H1 (cell line): ENCODE measurements around the gene IPO11. TPM values are rescaled to one million over a fixed set of nuclear protein-coding genes. Genes with fewer than 3 reads are reported as not detected.

ENCODE experiments used
- CTCF ChIA-PET: fragments of 300-600 bp; sonication (Branson Sonifier 250); formaldehyde crosslinking; loops from one replicate; lab custom pipeline; 2021; ENCODE audit not compliant: partially characterized antibody; lab: Charles Lee
- POLR2A ChIA-PET: fragments of 300-600 bp; sonication (Branson Sonifier 250); formaldehyde crosslinking; loops from one replicate; lab custom pipeline; 2021; ENCODE audit warnings: inconsistent platforms; ENCODE audit not compliant: partially characterized antibody; lab: Charles Lee
- DNase-seq, 2 experiments: peaks; one replicate each; pipeline versions ENCODE4 v3.0.0 to v3.0.0-alpha.2; 2010 to 2022; ENCODE audit warnings: low spot score in 2 of 2, low read depth in 1 of 2, mixed read lengths in 1 of 2
- FAIRE-seq: peaks from 2 replicates; lab custom pipeline; 2011; peaks lifted over from hg19 to GRCh38; lab: Jason Lieb, UNC
- H2AFZ ChIP-seq: 2 replicates; pipeline ENCODE4 v1.8.1; 2012; ENCODE audit warnings: low read length, inconsistent platforms
- H2AK5ac ChIP-seq: 2 replicates; pipeline ENCODE4 v1.6.1; 2013; ENCODE audit warnings: low read depth, low read length
- H2BK120ac ChIP-seq: replicated peaks from 2 replicates; pipeline ENCODE3; 2013; ENCODE audit warnings: low read depth, low read length, inconsistent platforms
- H2BK12ac ChIP-seq: 2 replicates; pipeline ENCODE4 v1.6.1; 2013; ENCODE audit warnings: low read depth, low read length
- H2BK15ac ChIP-seq: 2 replicates; pipeline ENCODE4 v1.6.1; 2013; ENCODE audit warnings: low read length
- H2BK20ac ChIP-seq: 2 replicates; pipeline ENCODE4 v1.6.1; 2013; ENCODE audit warnings: low read length
- H2BK5ac ChIP-seq: 2 replicates; pipeline ENCODE4 v1.6.1; 2013; ENCODE audit warnings: low read depth, low read length
- H3K14ac ChIP-seq: 2 replicates; pipeline ENCODE4 v1.6.1; 2013; ENCODE audit warnings: inconsistent platforms; ENCODE audit not compliant: insufficient read length
- H3K18ac ChIP-seq: 2 replicates; pipeline ENCODE4 v1.6.1; 2013; ENCODE audit warnings: low read length; ENCODE audit errors: extremely low read depth
- H3K23ac ChIP-seq: 2 replicates; pipeline ENCODE4 v1.6.1; 2013; ENCODE audit warnings: inconsistent platforms; ENCODE audit not compliant: insufficient read length
- H3K23me2 ChIP-seq: 2 replicates; pipeline ENCODE4 v1.6.1; 2013; ENCODE audit warnings: low read depth, low read length
- H3K27ac ChIP-seq: 2 replicates; pipeline ENCODE4 v1.6.1; 2011; ENCODE audit warnings: low read depth, low read length, inconsistent platforms
- H3K27me3 ChIP-seq, 4 experiments: replicated peaks in 1 of 4; 1 replicate in 1 of 4; 2 replicates in 3 of 4; pipeline versions ENCODE4 v1.6.1 to v1.8.1; 2011 to 2013; ENCODE audit warnings: low read length in 3 of 4, mild to moderate bottlenecking in 3 of 4, inconsistent platforms in 2 of 4, mixed read lengths in 2 of 4, moderate library complexity in 1 of 4; ENCODE audit not compliant: control insufficient read depth in 3 of 4, insufficient read depth in 3 of 4; ENCODE audit errors: extremely low read depth in 1 of 4
- H3K36me3 ChIP-seq, 4 experiments: 2 replicates each; pipeline versions ENCODE4 v1.6.1 to v1.8.1; 2011 to 2013; ENCODE audit warnings: mild to moderate bottlenecking in 4 of 4, low read length in 3 of 4, moderate library complexity in 2 of 4, control low read depth in 1 of 4, inconsistent platforms in 1 of 4; ENCODE audit not compliant: insufficient read depth in 4 of 4, control insufficient read depth in 2 of 4
- H3K4ac ChIP-seq: replicated peaks from 2 replicates; pipeline ENCODE3; 2013; ENCODE audit warnings: low read length, low read depth, mixed read lengths, inconsistent platforms; ENCODE audit not compliant: insufficient read length
- H3K4me1 ChIP-seq, 4 experiments: replicated peaks in 1 of 4; 1 replicate in 1 of 4; 2 replicates in 3 of 4; pipeline versions ENCODE4 v1.6.1 to v1.8.1; 2011 to 2013; ENCODE audit warnings: low read length in 3 of 4, inconsistent platforms in 2 of 4, mixed read lengths in 1 of 4; ENCODE audit not compliant: insufficient read depth in 4 of 4, control insufficient read depth in 3 of 4
- H3K4me2 ChIP-seq, 2 experiments: 2 replicates each; pipeline versions ENCODE4 v1.6.1 to v1.8.1; 2011 to 2013; ENCODE audit warnings: low read depth in 2 of 2, low read length in 2 of 2, control low read depth in 1 of 2, inconsistent platforms in 1 of 2, mild to moderate bottlenecking in 1 of 2; ENCODE audit not compliant: insufficient read depth in 1 of 2
- H3K4me3 ChIP-seq, 4 experiments: fragments of 200-600, 300-600 bp in 1 of 4; sonication (generic), shearing (Covaris generic), sonication (Bioruptor Twin) in 1 of 4; 2 replicates each; pipeline versions ENCODE4 v1.5.1 to v1.8.1; 2011 to 2016; ENCODE audit warnings: low read length in 4 of 4, low read depth in 3 of 4, control low read depth in 2 of 4, inconsistent platforms in 2 of 4, mild to moderate bottlenecking in 2 of 4, mixed read lengths in 1 of 4, moderate library complexity in 1 of 4; ENCODE audit not compliant: insufficient read depth in 2 of 4; ENCODE audit errors: extremely low read depth in 1 of 4
- H3K56ac ChIP-seq: replicated peaks from 2 replicates; pipeline ENCODE3; 2013; ENCODE audit warnings: low read depth, mild to moderate bottlenecking, mixed read lengths, low read length, inconsistent platforms; ENCODE audit not compliant: insufficient read length
- H3K79me1 ChIP-seq: 2 replicates; pipeline ENCODE4 v1.6.1; 2013; ENCODE audit warnings: low read depth, low read length, control low read depth
- H3K79me2 ChIP-seq, 2 experiments: 2 replicates each; pipeline versions ENCODE4 v1.6.1 to v1.8.1; 2012 to 2013; ENCODE audit warnings: low read length in 2 of 2, mild to moderate bottlenecking in 2 of 2, inconsistent platforms in 1 of 2; ENCODE audit not compliant: insufficient read depth in 2 of 2, control insufficient read depth in 1 of 2
- H3K9ac ChIP-seq, 4 experiments: replicated peaks in 1 of 4; 1 replicate in 1 of 4; 2 replicates in 3 of 4; pipeline versions ENCODE4 v1.6.1 to v1.8.1; 2011 to 2013; ENCODE audit warnings: low read depth in 3 of 4, low read length in 3 of 4, control low read depth in 2 of 4, mild to moderate bottlenecking in 2 of 4, moderate library complexity in 2 of 4, inconsistent platforms in 1 of 4; ENCODE audit errors: extremely low read depth in 1 of 4
- H3K9me3 ChIP-seq, 2 experiments: 2 replicates each; pipeline versions ENCODE4 v1.6.1 to v1.8.1; 2012 to 2013; ENCODE audit warnings: mild to moderate bottlenecking in 2 of 2, moderate library complexity in 2 of 2, control low read depth in 1 of 2, inconsistent platforms in 1 of 2, low read depth in 1 of 2, low read length in 1 of 2, mixed read lengths in 1 of 2; ENCODE audit not compliant: insufficient read depth in 2 of 2
- H4K20me1 ChIP-seq, 2 experiments: replicated peaks in 1 of 2; 2 replicates each; pipeline versions ENCODE3 to v1.8.1; 2011 to 2013; ENCODE audit warnings: inconsistent platforms in 2 of 2, low read length in 2 of 2, mild to moderate bottlenecking in 1 of 2; ENCODE audit not compliant: insufficient read depth in 2 of 2, control insufficient read depth in 1 of 2
- H4K5ac ChIP-seq: 2 replicates; pipeline ENCODE4 v1.6.1; 2013; ENCODE audit warnings: low read length, low read depth, mixed read lengths, inconsistent platforms; ENCODE audit not compliant: insufficient read length
- H4K8ac ChIP-seq: 2 replicates; pipeline ENCODE4 v1.8.0; 2013; ENCODE audit warnings: mild to moderate bottlenecking, moderate library complexity, low read length, inconsistent platforms; ENCODE audit not compliant: insufficient read depth; ENCODE audit errors: extremely low read depth
- H4K91ac ChIP-seq: replicated peaks from 2 replicates; pipeline ENCODE3; 2013; ENCODE audit warnings: low read length, mixed read lengths, inconsistent platforms; ENCODE audit not compliant: insufficient read length
- ASH2L ChIP-seq: fragments of 200-600, 300-600 bp; sonication (generic); IDR thresholded peaks from one replicate; pipeline ENCODE4 v1.7.1; 2017; ENCODE audit warnings: low read length
- CBX5 ChIP-seq: fragments of 300-800, 300-1000 bp; sonication (generic); IDR thresholded peaks from 2 replicates; pipeline ENCODE4 v1.7.1; 2016; ENCODE audit warnings: antibody characterized with exemption, low read length, low read depth
- CHD2 ChIP-seq: IDR thresholded peaks from 2 replicates; pipeline ENCODE4 v1.6.1; 2012; ENCODE audit warnings: low read length, improper control_type of control experiment
- CTBP2 ChIP-seq: IDR thresholded peaks from 2 replicates; pipeline ENCODE4 v1.7.0; 2011; ENCODE audit warnings: borderline replicate concordance, mild to moderate bottlenecking, moderate library complexity, mixed read lengths, low read length; ENCODE audit not compliant: insufficient read depth, insufficient read length
- RNF2 ChIP-seq: fragments of 200-900, 300-1000 bp; sonication (generic); IDR thresholded peaks from 2 replicates; pipeline ENCODE4 v1.7.1; 2016; ENCODE audit warnings: borderline replicate concordance, low read depth, mild to moderate bottlenecking, antibody characterized with exemption, low read length; ENCODE audit not compliant: poor library complexity, severe bottlenecking; ENCODE audit errors: missing control alignments
- SP1 ChIP-seq: IDR thresholded peaks from 2 replicates; pipeline ENCODE4 v1.6.1; 2011; ENCODE audit warnings: low read depth, low read length
- TAF7 ChIP-seq: optimal IDR thresholded peaks from 2 replicates; pipeline ENCODE3; 2011; ENCODE audit warnings: low read depth, mild to moderate bottlenecking, inconsistent platforms, low read length, moderate library complexity, borderline replicate concordance
- WGBS, 2 experiments: shearing (Covaris generic) in 1 of 2; methylation state at CpG; one replicate each; pipeline versions ENCODE4 v1.1.6 to v1.1.7; 2013 to 2015; ENCODE audit warnings: low lambda C conversion rate in 2 of 2, mixed read lengths in 2 of 2, inconsistent platforms in 1 of 2, low coverage in 1 of 2, missing lambda C conversion rate in 1 of 2; ENCODE audit not compliant: insufficient replicate concordance in 2 of 2, insufficient coverage in 1 of 2, insufficient read length in 1 of 2; ENCODE audit errors: extremely low coverage in 1 of 2, missing lambda C conversion rate in 1 of 2; 5-methylcytosine and 5-hydroxymethylcytosine counted together
- polyA plus RNA-seq, 7 experiments: library from polyadenylated mRNA; depleted of rRNA in 3 of 7; stranded (reverse) in 5 of 7; unstranded in 2 of 7; fragments of >200 nt in 5 of 7; fragments of 200-250 nt in 2 of 7; gene quantifications; 1 replicate in 5 of 7; 2 replicates in 1 of 7; 4 replicates in 1 of 7; pipeline versions ENCODE4 v1.2.1 to v1.2.3, GENCODE V29; 2011 to 2013; ENCODE audit warnings: missing spikeins in 2 of 7, mixed read lengths in 2 of 7
- total RNA-seq: library from RNA; stranded (reverse); fragmentation: NEBNext Ultra II Directional; extraction: Animal tissue kit (Norgen Biotek cat#: 25700); gene quantifications from 2 replicates; pipeline ENCODE4 v1.2.1, GENCODE V29; 2021

The IPO11 gene
- total and polyA plus RNA-seq, 2 of the 8 experiments (the other 6 are each of a cell fraction or from before 2014, with no cell fraction given): 23.6 to 64.4 TPM

- CTCF ChIA-PET: interaction anchor here (0.7 to 1.5 kb wide), 3 partner anchors 10 to 650 kb away, joined by 3 to 4 read pairs (median 3); no protein-coding TSS in a partner anchor
- no peaks in the 10 kb centered on the region for H3K4me1 ChIP-seq
- TF ChIP-seq CBX5: no peak
- TF ChIP-seq RNF2: no peak
- no peak for TF ChIP-seq ASH2L
- TF ChIP-seq SP1: no peak
- no peak for TF ChIP-seq CTBP2
- no peak for TF ChIP-seq CHD2
- TF ChIP-seq TAF7: no peak
- no peak within 1 kb of the TSS for H3K23ac ChIP-seq
- no peak within 1 kb of the TSS for H2BK5ac ChIP-seq
- no peak within 1 kb of the TSS for H2BK15ac ChIP-seq
- H3K36me3 ChIP-seq: no peaks in the 10 kb centered on the region
- no peaks in the 10 kb centered on the region for H3K27me3 ChIP-seq
- DNase-seq: no peak
- H3K27ac ChIP-seq: no peak within 1 kb of the TSS
- H4K20me1 ChIP-seq: peaks cover 0 to 1% of the 10 kb centered on the region in 2 experiments
- no peaks in the 10 kb centered on the region for H3K79me1 ChIP-seq
- H2AFZ ChIP-seq: no peak within 1 kb of the TSS
- H3K14ac ChIP-seq: no peak within 1 kb of the TSS
- no peak within 1 kb of the TSS for H4K91ac ChIP-seq
- no peak within 1 kb of the TSS for H4K8ac ChIP-seq
- H3K23me2 ChIP-seq: no peaks in the 10 kb centered on the region
- 69% methylated on average over 4 of the region's 4 CpGs; no CpG with 5 or more reads in 1 of the 2 experiments for WGBS, 2 experiments
- no peak within 1 kb of the TSS for H3K18ac ChIP-seq
- no peak within 1 kb of the TSS for H2BK12ac ChIP-seq
- H3K4me2 ChIP-seq: no peak within 1 kb of the TSS
- FAIRE-seq: peak; percentile 13
- no peak within 1 kb of the TSS for H3K4ac ChIP-seq
- H3K79me2 ChIP-seq: no peaks in the 10 kb centered on the region
- H4K5ac ChIP-seq: no peak within 1 kb of the TSS
- H3K56ac ChIP-seq: no peak within 1 kb of the TSS
- POLR2A ChIA-PET: no interaction called here
- H3K4me3 ChIP-seq: no peak within 1 kb of the TSS
- H3K9me3 ChIP-seq: no peaks in the 10 kb centered on the region
- no peak within 1 kb of the TSS for H3K9ac ChIP-seq
- no peak within 1 kb of the TSS for H2BK120ac ChIP-seq
- no peak within 1 kb of the TSS for H2BK20ac ChIP-seq
- no peak within 1 kb of the TSS for H2AK5ac ChIP-seq
These were observed 166.0 kb downstream of the IPO11 start, which contains the start of gene LRRC70 for GRCh38 chr5:62578540-62578939. Gene LRRC70 (plus strand): TSS chr5:62578819. CDS start chr5:62579439, 620 bp downstream.
